Heart left ventricle (tissue), 13 donors: Measurements from ENCODE around the gene RASSF9.

Experiments used
- CTCF ChIP-seq, 12 donors: fragments of 200-600 bp; sonication (generic) in 4 of 12; IDR thresholded peaks; one replicate each; pipeline versions ENCODE4 v1.5.0 to v1.8.0; 2018 to 2022; ENCODE audit warnings: antibody characterized with exemption in 12 of 12, mild to moderate bottlenecking in 5 of 12
- POLR2A ChIP-seq, 2 donors: fragments of 450-650 bp; IDR thresholded peaks; one replicate each; pipeline ENCODE4 v1.6.1; 2017; ENCODE audit warnings: antibody characterized with exemption in 2 of 2, mild to moderate bottlenecking in 2 of 2, moderate library complexity in 2 of 2
- donor health status: ischemic (EF 13 %, LVEDD 7.1; RV severe dilation, severe dysfunction).
- donor health status: DM: no; HTN: yes; CAD: no.
- donor health status: DM: no; HTN: no; CAD: no.
- donor health status: ischemic (EF 25% LVEDD 6.9; RV normal size, moderate dysfunction).
- donor health status: ischemic (EF 25% LVEDD 5.7; RV mildly dilated, moderate dysfunction).
- donor health status: ischemic (EF 35%, LVEDD 5.7; RV mildly dilated, moderate dysfunction).
- donor health status: nonischemic (EF 11% LVEDD 7.7; RV severe dilation, severe dysfunction).
- donor health status: DM: yes; HTN: yes; CAD: no.
- donor health status: PGD.
- donor health status: ischemic (EF 29% LVEDD 5.4; RV normal size, mild dysfunction).
- donor health status: nonischemic (EF 23%, LVEDD 6.1; RV moderate dilation, normal function).

GRCh38 chr12:85831327-85831990 lies 4.8 kb downstream of the RASSF9 start:
- no peak for TF ChIP-seq CTCF (IDR thresholded peaks at IDR 0.05)
- no peak for TF ChIP-seq POLR2A (IDR thresholded peaks at IDR 0.05)
